IMR-90 (cell line): Measurements from ENCODE around the gene DMAP1. TPM values are rescaled to one million over a fixed set of nuclear protein-coding genes. Genes with fewer than 3 reads are reported as not detected.

ENCODE experiments used
- ATAC-seq: fragments of 200-7000 bp; cut with Tn5 transposase; 2 replicates; pipeline ENCODE4 v1.9.1; 2020; ENCODE audit warnings: low read depth, mild to moderate bottlenecking, moderate library complexity
- BruUV-seq: library from RNA; stranded (reverse); fragments of 400-500 nt; replicated peaks from 2 replicates; lab custom pipeline; 2021; lab: Mats Ljungman, UMichigan
- CTCF ChIA-PET: fragments of 300-600 bp; formaldehyde crosslinking; extraction: SDS; loops from one replicate; lab custom pipeline; 2021; ENCODE audit warnings: antibody characterized with exemption; lab: Yijun Ruan, JAX
- POLR2A ChIA-PET: fragments of 300-600 bp; sonication (Branson Sonifier 250); formaldehyde crosslinking; loops from one replicate; lab custom pipeline; 2022; ENCODE audit warnings: antibody characterized with exemption; ENCODE audit not compliant: unreplicated experiment; lab: Charles Lee
- DNase-seq: peaks from one replicate; pipeline ENCODE4 v3.0.0; 2013
- H2AFZ ChIP-seq: replicated peaks from 2 replicates; pipeline ENCODE3; 2013; ENCODE audit warnings: low read length, mild to moderate bottlenecking; ENCODE audit not compliant: poor library complexity
- H2AK5ac ChIP-seq: 2 replicates; pipeline ENCODE4 v1.6.1; 2013; ENCODE audit warnings: low read depth, low read length, inconsistent platforms
- H2AK9ac ChIP-seq: replicated peaks from 2 replicates; pipeline ENCODE3; 2013; ENCODE audit warnings: mild to moderate bottlenecking, low read depth, low read length, moderate library complexity; ENCODE audit not compliant: poor library complexity
- H2BK120ac ChIP-seq: 2 replicates; pipeline ENCODE4 v1.6.1; 2013; ENCODE audit warnings: low read depth, low read length, inconsistent platforms
- H2BK15ac ChIP-seq: 3 replicates; pipeline ENCODE4 v1.6.1; 2013; ENCODE audit warnings: low read depth, low read length, inconsistent platforms
- H2BK20ac ChIP-seq: 2 replicates; pipeline ENCODE4 v1.6.1; 2013; ENCODE audit warnings: low read depth, mild to moderate bottlenecking, inconsistent platforms, low read length, moderate library complexity
- H2BK5ac ChIP-seq: 2 replicates; pipeline ENCODE4 v1.6.1; 2013; ENCODE audit warnings: mild to moderate bottlenecking, low read depth, low read length, inconsistent platforms; ENCODE audit not compliant: poor library complexity, severe bottlenecking
- H3K14ac ChIP-seq: replicated peaks from 2 replicates; pipeline ENCODE4 v1.6.1; 2013; ENCODE audit warnings: low read depth, low read length, inconsistent platforms
- H3K18ac ChIP-seq: 2 replicates; pipeline ENCODE4 v1.6.1; 2013; ENCODE audit warnings: low read depth, low read length, control low read depth
- H3K23ac ChIP-seq: 2 replicates; pipeline ENCODE4 v1.6.1; 2013; ENCODE audit warnings: low read depth, low read length, inconsistent platforms
- H3K27ac ChIP-seq: 2 replicates; pipeline ENCODE4 v1.5.1; 2013; ENCODE audit warnings: mild to moderate bottlenecking, control low read depth, low read length; ENCODE audit not compliant: insufficient read depth
- H3K27me3 ChIP-seq: 2 replicates; pipeline ENCODE4 v1.6.1; 2013; ENCODE audit warnings: low read length; ENCODE audit not compliant: control insufficient read depth, insufficient read depth
- H3K36me3 ChIP-seq: 2 replicates; pipeline ENCODE4 v1.6.1; 2013; ENCODE audit warnings: low read length, mixed read lengths; ENCODE audit not compliant: control insufficient read depth, insufficient read depth
- H3K4ac ChIP-seq: 2 replicates; pipeline ENCODE4 v1.6.1; 2013; ENCODE audit warnings: low read depth, low read length, inconsistent platforms
- H3K4me1 ChIP-seq: 2 replicates; pipeline ENCODE4 v1.6.1; 2013; ENCODE audit warnings: low read length, mixed read lengths; ENCODE audit not compliant: control insufficient read depth, insufficient read depth
- H3K4me2 ChIP-seq: 2 replicates; pipeline ENCODE4 v1.6.1; 2013; ENCODE audit warnings: low read depth, mild to moderate bottlenecking, control low read depth, low read length, moderate library complexity
- H3K4me3 ChIP-seq: 2 replicates; pipeline ENCODE4 v1.5.1; 2013; ENCODE audit warnings: low read depth, mild to moderate bottlenecking, control low read depth, low read length, moderate library complexity; ENCODE audit not compliant: insufficient read depth
- H3K56ac ChIP-seq: 2 replicates; pipeline ENCODE4 v1.6.1; 2013; ENCODE audit warnings: low read length, inconsistent platforms; ENCODE audit not compliant: insufficient read depth; ENCODE audit errors: extremely low read depth
- H3K79me1 ChIP-seq, 2 experiments: 2 replicates each; pipeline ENCODE4 v1.6.1; 2013; ENCODE audit warnings: low read length in 2 of 2, inconsistent platforms in 1 of 2, low read depth in 1 of 2
- H3K9ac ChIP-seq: 2 replicates; pipeline ENCODE4 v1.6.1; 2013; ENCODE audit warnings: low read depth, low read length, control low read depth
- H3K9me1 ChIP-seq: 2 replicates; pipeline ENCODE4 v1.6.1; 2013; ENCODE audit warnings: low read length, inconsistent platforms; ENCODE audit not compliant: insufficient read depth
- H3K9me3 ChIP-seq: 2 replicates; pipeline ENCODE4 v1.6.1; 2013; ENCODE audit warnings: low read length; ENCODE audit not compliant: control insufficient read depth, insufficient read depth
- H4K20me1 ChIP-seq: 2 replicates; pipeline ENCODE4 v1.6.1; 2013; ENCODE audit warnings: low read length, inconsistent platforms; ENCODE audit not compliant: insufficient read depth
- H4K5ac ChIP-seq: 2 replicates; pipeline ENCODE4 v1.6.1; 2013; ENCODE audit warnings: mild to moderate bottlenecking, low read depth, low read length, control low read depth
- H4K8ac ChIP-seq, 2 experiments: 2 replicates each; pipeline ENCODE4 v1.6.1; 2013; ENCODE audit warnings: low read depth in 2 of 2, low read length in 2 of 2, control low read depth in 1 of 2, inconsistent platforms in 1 of 2
- H4K91ac ChIP-seq: 2 replicates; pipeline ENCODE4 v1.6.1; 2013; ENCODE audit warnings: low read depth, low read length, inconsistent platforms; ENCODE audit not compliant: insufficient read depth
- CEBPB ChIP-seq: IDR thresholded peaks from 2 replicates; pipeline ENCODE4 v1.6.1; 2012; ENCODE audit warnings: low read depth, low read length, improper control_type of control experiment
- CHD1 ChIP-seq: IDR thresholded peaks from 2 replicates; pipeline ENCODE4 v1.6.1; 2012; ENCODE audit warnings: low read depth, low read length, improper control_type of control experiment
- FOS ChIP-seq: fragments of 150-350 bp; IDR thresholded peaks from 2 replicates; pipeline ENCODE4 v1.6.1; 2016; ENCODE audit warnings: low read depth, low read length
- MAZ ChIP-seq: IDR thresholded peaks from 2 replicates; pipeline ENCODE4 v1.6.1; 2012; ENCODE audit warnings: low read depth, mild to moderate bottlenecking, low read length, improper control_type of control experiment, moderate library complexity, borderline replicate concordance
- MXI1 ChIP-seq: IDR thresholded peaks from 2 replicates; pipeline ENCODE4 v1.6.1; 2012; ENCODE audit warnings: low read depth, mild to moderate bottlenecking, low read length, moderate library complexity, borderline replicate concordance
- NFE2L2 ChIP-seq: fragments of 150-350 bp; IDR thresholded peaks from 2 replicates; pipeline ENCODE4 v1.6.1; 2016; ENCODE audit warnings: low read depth, mild to moderate bottlenecking, low read length
- POLR2A ChIP-seq: IDR thresholded peaks from 2 replicates; pipeline ENCODE4 v1.6.1; 2012; ENCODE audit warnings: mild to moderate bottlenecking, low read depth, low read length
- RAD21 ChIP-seq: IDR thresholded peaks from 2 replicates; pipeline ENCODE4 v1.6.1; 2012; ENCODE audit warnings: low read length, improper control_type of control experiment
- RCOR1 ChIP-seq: IDR thresholded peaks from 2 replicates; pipeline ENCODE4 v1.6.1; 2012; ENCODE audit warnings: mild to moderate bottlenecking, low read length, improper control_type of control experiment; ENCODE audit not compliant: insufficient replicate concordance
- RFX5 ChIP-seq: IDR thresholded peaks from 2 replicates; pipeline ENCODE4 v1.8.0; 2012; ENCODE audit warnings: low read depth, mild to moderate bottlenecking, low read length, moderate library complexity
- SMC3 ChIP-seq: fragments of 150-350 bp; IDR thresholded peaks from 2 replicates; pipeline ENCODE4 v1.6.1; 2016; ENCODE audit warnings: low read depth, mild to moderate bottlenecking, antibody characterized with exemption, low read length, moderate library complexity
- WGBS, 2 experiments: methylation state at CpG; one replicate each; pipeline versions ENCODE4 v1.1.5 to v1.1.7; 2013; ENCODE audit warnings: missing lambda C conversion rate in 2 of 2; ENCODE audit not compliant: insufficient read length in 1 of 2; ENCODE audit errors: extremely low coverage in 2 of 2; 5-methylcytosine and 5-hydroxymethylcytosine counted together
- dilution Hi-C: fragments of 300-500 bp; cut with HindIII; formaldehyde crosslinking; loops from one replicate; pipeline ENCODE4 v1.14.3; 2018; ENCODE audit warnings: low sequenced_read_pairs; ENCODE audit not compliant: unreplicated experiment
- in situ Hi-C: fragments of 300-500 bp; cut with MboI; formaldehyde crosslinking; loops from 3 replicates; pipeline ENCODE4 v1.14.3; 2019; ENCODE audit warnings: low sequenced_read_pairs, inconsistent platforms, mixed read lengths
- intact Hi-C: fragments of 100-400 bp; cut with micrococcal nuclease; formaldehyde crosslinking; loops from 2 replicates; pipeline ENCODE4 v1.10.0; 2022
- polyA plus RNA-seq, 3 experiments: library from polyadenylated mRNA; depleted of rRNA; stranded (reverse); fragments of >200 nt; gene quantifications; 2 replicates each; pipeline ENCODE4 v1.2.3, GENCODE V29; 2012; ENCODE audit warnings: low replicate concordance in 1 of 3
- total RNA-seq: library from RNA; depleted of rRNA; stranded (reverse); fragments of >200 nt; gene quantifications from 2 replicates; pipeline ENCODE4 v1.2.3, GENCODE V29; 2012
- TF ChIP-seq, protein P1 (sequence below): fragments of 150-350 bp; IDR thresholded peaks from 2 replicates; pipeline ENCODE4 v1.6.1; 2016; ENCODE audit warnings: low read depth, mild to moderate bottlenecking, low read length, moderate library complexity, borderline replicate concordance
- TF ChIP-seq, protein P2 (sequence below): fragments of 150-350 bp; IDR thresholded peaks from 2 replicates; pipeline ENCODE4 v1.6.1; 2017; ENCODE audit warnings: mild to moderate bottlenecking, antibody characterized with exemption, low read length, low read depth
- TF ChIP-seq, protein P3 (sequence below): conservative IDR thresholded peaks from 2 replicates; pipeline ENCODE4 v1.5.1; 2012; ENCODE audit warnings: mild to moderate bottlenecking, low read depth, low read length, improper control_type of control experiment

The DMAP1 gene
- total and polyA plus RNA-seq, 2 of the 4 experiments (the other 2 are of a cell fraction) = 22.2 to 34.3 TPM

DNA sequence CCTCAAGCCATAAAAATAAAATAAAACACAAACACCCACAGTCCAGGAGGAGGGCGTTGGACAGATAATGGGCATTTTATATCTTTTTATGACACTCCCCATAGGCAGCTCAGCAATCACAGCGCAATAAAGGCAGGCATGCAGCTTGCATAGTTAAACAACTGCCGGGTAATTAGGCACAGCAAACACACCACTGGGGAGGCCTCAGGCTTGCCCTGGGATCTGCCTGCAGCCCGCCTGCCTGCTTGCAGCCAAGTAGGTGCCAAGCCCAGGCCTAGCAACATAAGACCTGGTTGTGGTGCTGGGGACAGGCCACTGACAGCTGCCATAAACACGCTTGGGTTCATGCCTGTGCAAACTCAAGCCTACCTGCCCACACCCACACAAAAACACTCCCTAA, 54.2 kb downstream of the DMAP1 start (continued):
- no peak for TF ChIP-seq RCOR1
- no peak for TF ChIP-seq CEBPB
- no peak for TF ChIP-seq NFE2L2
- no peak for TF ChIP-seq MXI1
- no peak for TF ChIP-seq POLR2A

DNA sequence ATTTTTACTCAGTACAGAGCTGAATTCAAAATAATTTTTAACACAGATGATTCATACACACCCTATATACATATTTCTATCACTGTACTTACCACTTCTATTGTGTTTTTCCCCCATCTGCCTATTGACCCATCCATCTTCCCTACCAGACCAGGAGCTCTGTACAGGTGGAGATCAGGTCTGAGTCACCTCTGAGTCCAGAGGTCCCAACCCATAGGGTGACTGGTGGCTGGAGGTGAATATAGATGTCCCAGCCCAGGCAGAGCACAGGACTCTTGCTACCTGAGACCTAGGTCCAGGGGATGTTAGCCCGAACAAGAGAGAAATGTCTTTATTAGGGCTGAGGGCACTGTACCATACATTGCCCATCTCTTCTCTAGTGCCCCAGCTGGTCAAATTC, 54.8 kb downstream of the DMAP1 start:
- no peak overlapping the region for H4K8ac ChIP-seq
- dilution Hi-C loops = no loop called here
- no peak overlapping the region for H3K4me3 ChIP-seq
- no peak overlapping the region for H3K14ac ChIP-seq
- no peak overlapping the region for H3K9ac ChIP-seq
- H3K36me3 ChIP-seq = no peaks in the 10 kb centered on the region; the same call in 1 of the 2 replicates
- peaks cover 3 to 15% of the 10 kb centered on the region in 2 experiments; a peak in 2 of 4 replicates for H3K79me1 ChIP-seq
- intact Hi-C loops = no loop called here
- no peaks in the 10 kb centered on the region for H3K4me1 ChIP-seq
- no peaks in the 10 kb centered on the region for H3K9me3 ChIP-seq
- POLR2A ChIA-PET = no interaction called here
- no peak overlapping the region for H2AK9ac ChIP-seq
- H3K23ac ChIP-seq = no peak overlapping the region
- H4K91ac ChIP-seq = no peak overlapping the region
- no peak overlapping the region for H2BK20ac ChIP-seq
- CTCF ChIA-PET = interaction anchor here (1.6 kb wide), 1 partner anchor 14 kb away, joined by 3 read pairs; no protein-coding TSS in a partner anchor
- H2AFZ ChIP-seq = no peak overlapping the region
- H2BK5ac ChIP-seq = no peak overlapping the region
- no peak overlapping the region for H3K18ac ChIP-seq
- peaks cover 9% of the 10 kb centered on the region; the same call in 1 of the 2 replicates for H4K20me1 ChIP-seq
- no peak overlapping the region for H2AK5ac ChIP-seq
- H3K27me3 ChIP-seq = no peaks in the 10 kb centered on the region
- H3K27ac ChIP-seq = no peak overlapping the region
- H3K56ac ChIP-seq = no peak overlapping the region
- in situ Hi-C loops = no loop called here
- no peak overlapping the region for H3K4ac ChIP-seq
- no peak for DNase-seq
- H2BK15ac ChIP-seq = no peak overlapping the region
- ATAC-seq = no peak
- no peak overlapping the region for H2BK120ac ChIP-seq
- peaks cover 13% of the 10 kb centered on the region; the same call in 1 of the 2 replicates for H3K9me1 ChIP-seq
- H3K4me2 ChIP-seq = no peak overlapping the region
- BruUV-seq = no TSS peak
- no CpG with 5 or more reads among the region's 1 CpG for WGBS, 2 experiments
- H4K5ac ChIP-seq = no peak overlapping the region
- no peak for TF ChIP-seq FOS
- no peak for TF ChIP-seq RFX5
- TF ChIP-seq MAZ = no peak
- no peak for TF ChIP-seq MXI1
- TF ChIP-seq, protein P1, sequence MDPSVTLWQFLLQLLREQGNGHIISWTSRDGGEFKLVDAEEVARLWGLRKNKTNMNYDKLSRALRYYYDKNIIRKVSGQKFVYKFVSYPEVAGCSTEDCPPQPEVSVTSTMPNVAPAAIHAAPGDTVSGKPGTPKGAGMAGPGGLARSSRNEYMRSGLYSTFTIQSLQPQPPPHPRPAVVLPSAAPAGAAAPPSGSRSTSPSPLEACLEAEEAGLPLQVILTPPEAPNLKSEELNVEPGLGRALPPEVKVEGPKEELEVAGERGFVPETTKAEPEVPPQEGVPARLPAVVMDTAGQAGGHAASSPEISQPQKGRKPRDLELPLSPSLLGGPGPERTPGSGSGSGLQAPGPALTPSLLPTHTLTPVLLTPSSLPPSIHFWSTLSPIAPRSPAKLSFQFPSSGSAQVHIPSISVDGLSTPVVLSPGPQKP = no peak
- no peak for TF ChIP-seq NFE2L2
- no peak for TF ChIP-seq RAD21
- TF ChIP-seq POLR2A = no peak
- TF ChIP-seq SMC3 = no peak
- no peak for TF ChIP-seq CHD1
- TF ChIP-seq, protein P2, sequence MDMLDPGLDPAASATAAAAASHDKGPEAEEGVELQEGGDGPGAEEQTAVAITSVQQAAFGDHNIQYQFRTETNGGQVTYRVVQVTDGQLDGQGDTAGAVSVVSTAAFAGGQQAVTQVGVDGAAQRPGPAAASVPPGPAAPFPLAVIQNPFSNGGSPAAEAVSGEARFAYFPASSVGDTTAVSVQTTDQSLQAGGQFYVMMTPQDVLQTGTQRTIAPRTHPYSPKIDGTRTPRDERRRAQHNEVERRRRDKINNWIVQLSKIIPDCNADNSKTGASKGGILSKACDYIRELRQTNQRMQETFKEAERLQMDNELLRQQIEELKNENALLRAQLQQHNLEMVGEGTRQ = no peak
- TF ChIP-seq, protein P3, sequence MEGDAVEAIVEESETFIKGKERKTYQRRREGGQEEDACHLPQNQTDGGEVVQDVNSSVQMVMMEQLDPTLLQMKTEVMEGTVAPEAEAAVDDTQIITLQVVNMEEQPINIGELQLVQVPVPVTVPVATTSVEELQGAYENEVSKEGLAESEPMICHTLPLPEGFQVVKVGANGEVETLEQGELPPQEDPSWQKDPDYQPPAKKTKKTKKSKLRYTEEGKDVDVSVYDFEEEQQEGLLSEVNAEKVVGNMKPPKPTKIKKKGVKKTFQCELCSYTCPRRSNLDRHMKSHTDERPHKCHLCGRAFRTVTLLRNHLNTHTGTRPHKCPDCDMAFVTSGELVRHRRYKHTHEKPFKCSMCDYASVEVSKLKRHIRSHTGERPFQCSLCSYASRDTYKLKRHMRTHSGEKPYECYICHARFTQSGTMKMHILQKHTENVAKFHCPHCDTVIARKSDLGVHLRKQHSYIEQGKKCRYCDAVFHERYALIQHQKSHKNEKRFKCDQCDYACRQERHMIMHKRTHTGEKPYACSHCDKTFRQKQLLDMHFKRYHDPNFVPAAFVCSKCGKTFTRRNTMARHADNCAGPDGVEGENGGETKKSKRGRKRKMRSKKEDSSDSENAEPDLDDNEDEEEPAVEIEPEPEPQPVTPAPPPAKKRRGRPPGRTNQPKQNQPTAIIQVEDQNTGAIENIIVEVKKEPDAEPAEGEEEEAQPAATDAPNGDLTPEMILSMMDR = no peak
- no peak for TF ChIP-seq RCOR1
